Ovary (tissue), 9 donors: ENCODE data around the gene FOXE1. TPM values are rescaled to one million over a fixed set of nuclear protein-coding genes. Genes with fewer than 3 reads are reported as not detected.

Experiments used
- DNase-seq, 5 donors: peaks; one replicate each; pipeline ENCODE4 v3.0.0-alpha.2; 2019 to 2020
- H3K27ac ChIP-seq, 2 donors: fragments of 200-600 bp; one replicate each; pipeline versions ENCODE4 v1.5.1 to v1.8.0; 2019 to 2022
- H3K27me3 ChIP-seq: fragments of 200-600 bp; one replicate; pipeline ENCODE4 v1.8.0; 2022
- H3K36me3 ChIP-seq: fragments of 200-600 bp; sonication (generic); one replicate; pipeline ENCODE4 v1.5.1; 2019
- H3K4me1 ChIP-seq: one replicate; pipeline ENCODE4 v1.8.1; 2013; ENCODE audit warnings: mild to moderate bottlenecking, moderate library complexity; ENCODE audit not compliant: insufficient read depth
- H3K4me3 ChIP-seq: fragments of 200-600 bp; sonication (generic); one replicate; pipeline ENCODE4 v1.5.1; 2017
- H3K9me3 ChIP-seq, 2 donors: fragments of 200-600 bp in 1 of 2; sonication (generic) in 1 of 2; one replicate each; pipeline versions ENCODE4 v1.5.1 to v1.8.1; 2013 to 2019; ENCODE audit warnings: mild to moderate bottlenecking in 1 of 2, moderate library complexity in 1 of 2
- EP300 ChIP-seq: sonication (generic); formaldehyde crosslinking; IDR thresholded peaks from one replicate; pipeline ENCODE4 v1.6.1; 2017; ENCODE audit warnings: antibody characterized with exemption
- POLR2A ChIP-seq: fragments of 450-650 bp; IDR thresholded peaks from one replicate; pipeline ENCODE4 v1.6.1; 2017; ENCODE audit warnings: antibody characterized with exemption, mild to moderate bottlenecking, moderate library complexity
- WGBS, 3 donors: extraction: QIAGEN DNeasy Blood & Tissue Kit in 1 of 3; methylation state at CpG; one replicate each; pipeline versions ENCODE4 v1.1.5 to v1.1.7; 2013 to 2017; 5-methylcytosine and 5-hydroxymethylcytosine counted together
- intact Hi-C, 4 donors: fragments of 100-400 bp; cut with DNase I; formaldehyde crosslinking; loops; one replicate each; pipeline versions ENCODE4 v1.11.0 to v1.15.1; 2022 to 2023
- polyA plus RNA-seq, 2 donors: library from polyadenylated mRNA; stranded (reverse); fragments of 200-250 nt in 1 of 2; fragments of 350-450 nt in 1 of 2; fragmentation: Illumina TruSeq in 1 of 2; extraction: RNeasy Lipid Tissue Mini Kit (QIAGEN cat#74804) in 1 of 2; gene quantifications; one replicate each; pipeline ENCODE4 v1.2.3, GENCODE V29; 2013 to 2014
- total RNA-seq, 7 donors: library from RNA; depleted of rRNA in 2 of 7; stranded (reverse); fragments of >200 nt in 2 of 7; fragmentation: NEBNext Ultra II Directional in 3 of 7; extraction: Animal tissue kit (Norgen Biotek cat#: 25700) in 3 of 7; gene quantifications; one replicate each; pipeline versions ENCODE4 v1.1.0 to v1.2.4, GENCODE V29; 2016 to 2023
- TF ChIP-seq, protein P1 (sequence below), 3 donors: fragments of 450-650 bp in 2 of 3; fragments of 200-600 bp in 1 of 3; IDR thresholded peaks; one replicate each; pipeline versions ENCODE4 v1.5.1 to v1.8.0; 2016 to 2022; ENCODE audit warnings: antibody characterized with exemption in 3 of 3, mild to moderate bottlenecking in 1 of 3
- donor health status: DM: no; HTN: no; CAD: no; lungs with moderate emphysema.
- donor health status: DM: no; HTN: no; CAD: no.
- donor health status: Bipolar disorder and iron deficiency.
- donor health status: DM: yes; HTN: yes; CAD: no.
- donor health status: DM: no; HTN: no; CAD: no.
- donor health status: DM: yes; HTN: yes; CAD: no.

FOXE1 gene
- total and polyA plus RNA-seq, 9 donors, result not detected

DNA sequence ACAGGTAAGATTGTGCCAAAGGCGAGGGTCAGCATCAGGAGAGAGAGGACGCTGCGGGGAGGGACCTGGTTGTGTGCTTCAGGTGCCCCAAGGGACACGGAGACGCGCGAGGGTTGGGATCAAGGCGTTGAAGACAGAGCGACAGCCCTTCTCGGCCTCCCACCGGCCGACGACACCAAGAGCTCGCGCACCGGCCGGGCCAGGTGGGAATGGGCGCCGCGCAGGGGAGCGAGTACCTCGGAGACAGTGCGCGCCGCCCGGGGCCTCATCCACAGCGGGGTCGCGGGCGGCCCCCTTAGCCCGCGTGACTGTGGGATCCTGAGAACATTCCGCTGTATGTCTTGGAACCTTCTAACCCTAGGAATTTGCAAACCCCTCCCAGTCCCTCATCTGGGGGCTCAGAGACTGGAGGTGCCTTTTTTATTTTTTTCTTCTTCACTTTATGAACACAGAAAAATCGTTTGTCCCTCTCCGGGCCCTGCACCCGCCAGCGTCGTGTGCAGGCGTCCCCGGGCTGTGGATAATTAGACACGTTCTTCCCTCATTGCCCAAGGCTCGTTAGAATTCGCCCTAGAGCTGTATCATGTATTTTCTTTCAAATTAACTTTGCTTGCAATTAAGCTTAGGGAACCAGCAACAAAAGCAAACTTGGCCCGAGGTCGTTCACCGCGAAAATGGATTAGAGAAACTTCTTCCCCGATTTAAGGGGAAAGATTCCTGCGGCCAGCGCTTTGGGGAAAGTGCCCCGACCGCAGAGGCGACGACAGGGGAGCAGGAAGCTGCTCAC, 4.8 kb downstream of the FOXE1 start:
- H3K27ac ChIP-seq, result no peak overlapping the region
- 2 to 3% (median 2%) methylated on average over 54 of the region's 54 CpGs for WGBS, 3 donors
- H3K9me3 ChIP-seq, result peaks cover 0 to 1% of the 10 kb centered on the region in 2 donors
- no peaks in the 10 kb centered on the region for H3K36me3 ChIP-seq
- no peak overlapping the region for H3K4me3 ChIP-seq
- no peak for DNase-seq
- no peaks in the 10 kb centered on the region for H3K27me3 ChIP-seq
- intact Hi-C loops, result no loop called here
- H3K4me1 ChIP-seq, result peaks cover 1% of the 10 kb centered on the region
- TF ChIP-seq, protein P1, sequence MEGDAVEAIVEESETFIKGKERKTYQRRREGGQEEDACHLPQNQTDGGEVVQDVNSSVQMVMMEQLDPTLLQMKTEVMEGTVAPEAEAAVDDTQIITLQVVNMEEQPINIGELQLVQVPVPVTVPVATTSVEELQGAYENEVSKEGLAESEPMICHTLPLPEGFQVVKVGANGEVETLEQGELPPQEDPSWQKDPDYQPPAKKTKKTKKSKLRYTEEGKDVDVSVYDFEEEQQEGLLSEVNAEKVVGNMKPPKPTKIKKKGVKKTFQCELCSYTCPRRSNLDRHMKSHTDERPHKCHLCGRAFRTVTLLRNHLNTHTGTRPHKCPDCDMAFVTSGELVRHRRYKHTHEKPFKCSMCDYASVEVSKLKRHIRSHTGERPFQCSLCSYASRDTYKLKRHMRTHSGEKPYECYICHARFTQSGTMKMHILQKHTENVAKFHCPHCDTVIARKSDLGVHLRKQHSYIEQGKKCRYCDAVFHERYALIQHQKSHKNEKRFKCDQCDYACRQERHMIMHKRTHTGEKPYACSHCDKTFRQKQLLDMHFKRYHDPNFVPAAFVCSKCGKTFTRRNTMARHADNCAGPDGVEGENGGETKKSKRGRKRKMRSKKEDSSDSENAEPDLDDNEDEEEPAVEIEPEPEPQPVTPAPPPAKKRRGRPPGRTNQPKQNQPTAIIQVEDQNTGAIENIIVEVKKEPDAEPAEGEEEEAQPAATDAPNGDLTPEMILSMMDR (IDR thresholded peaks at IDR 0.05), result no peak
- TF ChIP-seq POLR2A (no peak), EP300 (no peak)

DNA sequence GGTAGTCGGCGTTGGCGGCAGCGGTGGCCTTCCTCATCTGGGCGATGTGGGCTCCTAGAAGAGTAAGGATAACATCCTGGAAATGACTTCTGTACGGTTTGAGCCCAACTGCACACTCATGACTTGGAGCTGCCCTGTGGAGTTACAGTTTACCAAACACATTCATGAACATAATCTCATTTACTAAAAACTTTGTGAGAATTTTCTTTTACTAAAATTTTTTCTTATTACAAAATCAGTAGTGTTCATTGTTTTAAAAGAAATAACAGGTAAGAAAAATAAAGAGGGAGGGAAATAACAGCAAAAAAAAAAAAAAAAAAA, 5.3 kb downstream of the FOXE1 start:
- no peaks in the 10 kb centered on the region for H3K27me3 ChIP-seq
- H3K27ac ChIP-seq, result no peak overlapping the region
- peaks cover 0 to 7% of the 10 kb centered on the region in 2 donors for H3K9me3 ChIP-seq

DNA sequence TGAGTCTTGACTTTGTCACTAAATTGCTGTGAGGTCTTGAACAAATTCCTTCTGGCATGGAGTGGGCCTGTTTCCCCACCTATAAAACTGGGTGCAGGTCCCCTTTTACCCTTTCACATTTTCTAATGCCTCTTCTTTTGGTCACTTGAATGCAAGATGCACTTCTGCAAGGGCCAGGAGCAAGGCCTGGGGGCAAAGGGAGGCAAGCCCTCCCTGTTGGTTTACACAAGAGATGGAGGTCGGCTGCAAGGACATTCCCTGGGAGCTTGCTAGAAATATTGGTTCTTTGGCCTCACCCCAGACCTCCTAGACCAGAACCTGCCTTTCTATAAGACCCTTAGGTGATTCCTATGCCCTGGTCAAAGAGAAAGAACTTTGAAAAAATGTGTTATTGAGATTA, 5.8 kb downstream of the FOXE1 start:
- Histone ChIP-seq H3K4me3 (no peak overlapping the region), H3K27me3 (no peaks in the 10 kb centered on the region), H3K4me1 (no peaks in the 10 kb centered on the region), H3K9me3 (peaks cover 0 to 7% of the 10 kb centered on the region in 2 donors), H3K27ac (no peak overlapping the region), H3K36me3 (no peaks in the 10 kb centered on the region)
- DNase-seq, result no peak
- TF ChIP-seq POLR2A (no peak), EP300 (no peak)
- TF ChIP-seq, protein P1 (IDR thresholded peaks at IDR 0.05), result no peak
- WGBS, 3 donors, result 8 to 23% (median 21%) methylated on average over 1 of the region's 1 CpG
- intact Hi-C loops, result no loop called here

More for the DNA sequence above, 5.3 kb downstream of the FOXE1 start:
- WGBS, 3 donors, result 5 to 10% (median 6%) methylated on average over 6 of the region's 6 CpGs
- no peaks in the 10 kb centered on the region for H3K4me1 ChIP-seq
- DNase-seq, result no peak
- intact Hi-C loops, result no loop called here
- TF ChIP-seq EP300 (no peak), POLR2A (no peak)
- TF ChIP-seq, protein P1 (IDR thresholded peaks at IDR 0.05), result no peak
- no peak overlapping the region for H3K4me3 ChIP-seq
- H3K36me3 ChIP-seq, result no peaks in the 10 kb centered on the region

DNA sequence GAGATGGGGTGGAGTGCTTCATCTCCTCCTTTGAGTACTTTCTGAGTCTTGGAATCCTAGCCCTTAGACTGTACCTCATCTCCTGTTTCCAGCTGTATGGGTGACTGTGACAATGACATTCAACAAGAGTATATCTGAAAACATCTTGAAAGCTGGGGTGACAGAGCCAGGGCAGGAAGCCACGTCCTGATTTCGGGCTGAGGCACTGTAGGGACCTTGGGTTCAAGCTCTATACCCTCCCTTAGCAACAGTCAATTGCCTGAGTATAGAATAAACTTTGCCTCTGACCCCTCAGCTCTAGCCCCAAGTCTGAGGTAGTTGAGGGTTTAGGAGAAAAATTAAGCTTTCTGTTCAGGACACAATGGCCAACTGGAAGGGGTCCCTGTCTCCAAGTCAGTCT, 6.3 kb downstream of the FOXE1 start:
- H3K4me1 ChIP-seq, result no peaks in the 10 kb centered on the region
- no peaks in the 10 kb centered on the region for H3K27me3 ChIP-seq
- peaks cover 0 to 7% of the 10 kb centered on the region in 2 donors for H3K9me3 ChIP-seq
- no peaks in the 10 kb centered on the region for H3K36me3 ChIP-seq
- H3K4me3 ChIP-seq, result no peak overlapping the region
- no peak overlapping the region for H3K27ac ChIP-seq
- intact Hi-C loops, result no loop called here
- TF ChIP-seq, protein P1 (IDR thresholded peaks at IDR 0.05), result no peak
- TF ChIP-seq EP300 (no peak), POLR2A (no peak)
- no peak for DNase-seq
- WGBS, 3 donors, result 22 to 32% (median 24%) methylated on average over 2 of the region's 2 CpGs
